HepG2 (cell line): ENCODE results near the gene CDT1. TPM values are rescaled to one million over a fixed set of nuclear protein-coding genes. Genes with fewer than 3 reads are reported as not detected.
A peak's percentile ranks its signal among the peaks of the same experiment; 100 is the strongest.

Experiments
- DMAP1 ChIP-seq: IDR thresholded peaks from 2 replicates; pipeline ENCODE4 v1.6.1; 2016
- FLYWCH1 ChIP-seq: sonication (generic); formaldehyde crosslinking; IDR thresholded peaks from 2 replicates; pipeline ENCODE4 v1.8.1; 2023; ENCODE audit warnings: mild to moderate bottlenecking, missing genetic modification reagents
- FOXA1 ChIP-seq, 2 experiments: fragments of 450-650 bp in 1 of 2; sonication (generic) in 1 of 2; formaldehyde crosslinking in 1 of 2; IDR thresholded peaks; 2 replicates each; pipeline versions ENCODE4 v1.4.0 to v1.6.1; 2016 to 2020; ENCODE audit warnings: missing genetic modification reagents in 1 of 2
- HDAC6 ChIP-seq: fragments of 200-600 bp; sonication (generic); IDR thresholded peaks from 2 replicates; pipeline ENCODE4 v1.7.0; 2017; ENCODE audit warnings: mild to moderate bottlenecking, antibody characterized with exemption, low read length, low read depth
- HNF4G ChIP-seq, 2 experiments: sonication (generic) in 1 of 2; formaldehyde crosslinking in 1 of 2; IDR thresholded peaks; 2 replicates each; pipeline versions ENCODE4 v1.4.0 to v1.6.1; 2011 to 2020; ENCODE audit warnings: borderline replicate concordance in 2 of 2, low read depth in 2 of 2, mild to moderate bottlenecking in 2 of 2, low read length in 1 of 2, missing genetic modification reagents in 1 of 2, moderate library complexity in 1 of 2
- HNRNPL ChIP-seq: fragments of 200-400 bp; formaldehyde crosslinking; IDR thresholded peaks from 2 replicates; pipeline ENCODE4 v1.6.1; 2017; ENCODE audit warnings: mild to moderate bottlenecking, low read depth, low read length
- HOXD1 ChIP-seq: sonication (generic); formaldehyde crosslinking; IDR thresholded peaks from 2 replicates; pipeline ENCODE4 v1.5.0; 2020; ENCODE audit warnings: missing genetic modification reagents
- IRX3 ChIP-seq: sonication (generic); formaldehyde crosslinking; IDR thresholded peaks from 2 replicates; pipeline ENCODE4 v1.8.1; 2023; ENCODE audit warnings: mild to moderate bottlenecking, low read depth, missing genetic modification reagents, borderline replicate concordance
- KLF15 ChIP-seq: sonication (generic); formaldehyde crosslinking; IDR thresholded peaks from 2 replicates; pipeline ENCODE4 v1.8.1; 2023; ENCODE audit warnings: borderline replicate concordance, mild to moderate bottlenecking, inconsistent platforms, missing genetic modification reagents, mixed read lengths
- MTA1 ChIP-seq: sonication (generic); formaldehyde crosslinking; IDR thresholded peaks from 2 replicates; pipeline ENCODE4 v1.4.0; 2020; ENCODE audit warnings: missing genetic modification reagents, mild to moderate bottlenecking, borderline replicate concordance
- SAP130 ChIP-seq: IDR thresholded peaks from 2 replicates; pipeline ENCODE4 v1.6.1; 2016; ENCODE audit warnings: low read depth
- STAT6 ChIP-seq: sonication (generic); formaldehyde crosslinking; IDR thresholded peaks from 2 replicates; pipeline ENCODE4 v1.4.0; 2020; ENCODE audit warnings: missing genetic modification reagents, mild to moderate bottlenecking, borderline replicate concordance
- ZFP82 ChIP-seq: sonication (generic); formaldehyde crosslinking; IDR thresholded peaks from 2 replicates; pipeline ENCODE4 v1.5.1; 2020; ENCODE audit warnings: mild to moderate bottlenecking, missing genetic modification reagents, borderline replicate concordance
- ZMYM2 ChIP-seq: sonication (generic); formaldehyde crosslinking; IDR thresholded peaks from 2 replicates; pipeline ENCODE4 v1.8.0; 2022; ENCODE audit warnings: mild to moderate bottlenecking, missing genetic modification reagents
- ZMYM4 ChIP-seq: sonication (generic); formaldehyde crosslinking; IDR thresholded peaks from 2 replicates; pipeline ENCODE4 v1.8.1; 2023; ENCODE audit warnings: mild to moderate bottlenecking, missing genetic modification reagents
- ZNF644 ChIP-seq: IDR thresholded peaks from 2 replicates; pipeline ENCODE4 v1.6.1; 2016; ENCODE audit warnings: low read depth
- ZSCAN5A ChIP-seq: sonication (generic); formaldehyde crosslinking; IDR thresholded peaks from 2 replicates; pipeline ENCODE4 v1.8.0; 2022; ENCODE audit warnings: mild to moderate bottlenecking, missing genetic modification reagents, borderline replicate concordance
- polyA plus RNA-seq, 8 experiments: library from polyadenylated mRNA; depleted of rRNA in 3 of 8; stranded (reverse) in 7 of 8; unstranded in 1 of 8; fragments of >200 nt; fragmentation: Illumina TruSeq in 4 of 8; extraction: Trizol in 4 of 8; gene quantifications; 2 replicates each; pipeline versions ENCODE4 v1.2.1 to v1.2.3, GENCODE V29; 2011 to 2016; ENCODE audit warnings: low read depth in 4 of 8, missing spikeins in 1 of 8, mixed read lengths in 1 of 8; ENCODE audit not compliant: insufficient read depth in 1 of 8
- total RNA-seq, 5 experiments: library from RNA; depleted of rRNA; stranded (reverse); fragments of >200 nt; fragmentation: Illumina TruSeq; extraction: Trizol; gene quantifications; 2 replicates each; pipeline ENCODE4 v1.2.3, GENCODE V29; 2016; ENCODE audit warnings: low read depth in 1 of 5
- TF ChIP-seq, protein P1 (sequence below): sonication (generic); formaldehyde crosslinking; IDR thresholded peaks from 2 replicates; pipeline ENCODE4 v1.5.0; 2020; ENCODE audit warnings: mild to moderate bottlenecking, missing genetic modification reagents
- TF ChIP-seq, protein P2 (sequence below): sonication (generic); formaldehyde crosslinking; IDR thresholded peaks from 2 replicates; pipeline ENCODE4 v1.4.0; 2020; ENCODE audit warnings: mild to moderate bottlenecking, missing genetic modification reagents
- TF ChIP-seq, protein P3 (sequence below): sonication (generic); formaldehyde crosslinking; IDR thresholded peaks from 2 replicates; pipeline ENCODE4 v1.4.0; 2020; ENCODE audit warnings: missing genetic modification reagents

CDT1 gene
- total and polyA plus RNA-seq, 2 of the 13 experiments (the other 11 are each of a cell fraction or from before 2014, with no cell fraction given), result 23.1 to 23.8 TPM

GRCh38 chr16:88812513-88813268 lies 9.1 kb downstream of the CDT1 start (continued):
- TF ChIP-seq, protein P1, sequence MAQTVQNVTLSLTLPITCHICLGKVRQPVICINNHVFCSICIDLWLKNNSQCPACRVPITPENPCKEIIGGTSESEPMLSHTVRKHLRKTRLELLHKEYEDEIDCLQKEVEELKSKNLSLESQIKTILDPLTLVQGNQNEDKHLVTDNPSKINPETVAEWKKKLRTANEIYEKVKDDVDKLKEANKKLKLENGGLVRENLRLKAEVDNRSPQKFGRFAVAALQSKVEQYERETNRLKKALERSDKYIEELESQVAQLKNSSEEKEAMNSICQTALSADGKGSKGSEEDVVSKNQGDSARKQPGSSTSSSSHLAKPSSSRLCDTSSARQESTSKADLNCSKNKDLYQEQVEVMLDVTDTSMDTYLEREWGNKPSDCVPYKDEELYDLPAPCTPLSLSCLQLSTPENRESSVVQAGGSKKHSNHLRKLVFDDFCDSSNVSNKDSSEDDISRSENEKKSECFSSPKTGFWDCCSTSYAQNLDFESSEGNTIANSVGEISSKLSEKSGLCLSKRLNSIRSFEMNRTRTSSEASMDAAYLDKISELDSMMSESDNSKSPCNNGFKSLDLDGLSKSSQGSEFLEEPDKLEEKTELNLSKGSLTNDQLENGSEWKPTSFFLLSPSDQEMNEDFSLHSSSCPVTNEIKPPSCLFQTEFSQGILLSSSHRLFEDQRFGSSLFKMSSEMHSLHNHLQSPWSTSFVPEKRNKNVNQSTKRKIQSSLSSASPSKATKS (CRISPR knock-in tag), result no peak
- no peak for TF ChIP-seq IRX3 (CRISPR knock-in tag)
- no peak for TF ChIP-seq ZNF644 (CRISPR knock-in tag)
- TF ChIP-seq SAP130 (CRISPR knock-in tag), result no peak
- peak; percentile 4; the same call in 1 of the 2 replicates for TF ChIP-seq ZSCAN5A (CRISPR knock-in tag)
- TF ChIP-seq ZMYM4 (CRISPR knock-in tag), result peak; percentile 5; the same call in 1 of the 2 replicates
- TF ChIP-seq ZFP82 (CRISPR knock-in tag), result 0 out of 2 replicates have a peak, but pooled peaks have one; percentile 35
- no peak for TF ChIP-seq MTA1 (CRISPR knock-in tag)
- TF ChIP-seq FOXA1 (IDR thresholded peaks at IDR 0.05), result no peak
- no peak for TF ChIP-seq FOXA1 (CRISPR knock-in tag; IDR thresholded peaks at IDR 0.05)
- no peak for TF ChIP-seq HOXD1
- TF ChIP-seq, protein P2, sequence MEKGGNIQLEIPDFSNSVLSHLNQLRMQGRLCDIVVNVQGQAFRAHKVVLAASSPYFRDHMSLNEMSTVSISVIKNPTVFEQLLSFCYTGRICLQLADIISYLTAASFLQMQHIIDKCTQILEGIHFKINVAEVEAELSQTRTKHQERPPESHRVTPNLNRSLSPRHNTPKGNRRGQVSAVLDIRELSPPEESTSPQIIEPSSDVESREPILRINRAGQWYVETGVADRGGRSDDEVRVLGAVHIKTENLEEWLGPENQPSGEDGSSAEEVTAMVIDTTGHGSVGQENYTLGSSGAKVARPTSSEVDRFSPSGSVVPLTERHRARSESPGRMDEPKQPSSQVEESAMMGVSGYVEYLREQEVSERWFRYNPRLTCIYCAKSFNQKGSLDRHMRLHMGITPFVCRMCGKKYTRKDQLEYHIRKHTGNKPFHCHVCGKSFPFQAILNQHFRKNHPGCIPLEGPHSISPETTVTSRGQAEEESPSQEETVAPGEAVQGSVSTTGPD (CRISPR knock-in tag), result no peak
- 0 out of 2 replicates have a peak, but pooled peaks have one; percentile 19 for TF ChIP-seq HNRNPL
- TF ChIP-seq STAT6 (CRISPR knock-in tag), result no peak
- TF ChIP-seq FLYWCH1 (CRISPR knock-in tag), result no peak; the same call in 1 of the 2 replicates
- TF ChIP-seq ZMYM2, result peak; percentile 62; the same call in 1 of the 2 replicates
- TF ChIP-seq, protein P3, sequence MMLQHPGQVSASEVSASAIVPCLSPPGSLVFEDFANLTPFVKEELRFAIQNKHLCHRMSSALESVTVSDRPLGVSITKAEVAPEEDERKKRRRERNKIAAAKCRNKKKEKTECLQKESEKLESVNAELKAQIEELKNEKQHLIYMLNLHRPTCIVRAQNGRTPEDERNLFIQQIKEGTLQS, result no peak
- no peak for TF ChIP-seq KLF15 (CRISPR knock-in tag)
- no peak for TF ChIP-seq DMAP1 (CRISPR knock-in tag)
- TF ChIP-seq HNF4G (IDR thresholded peaks at IDR 0.05; ENCODE audit: borderline replicate concordance, low read depth, low read length), result no peak
- no peak for TF ChIP-seq HNF4G (CRISPR knock-in tag; IDR thresholded peaks at IDR 0.05; ENCODE audit: borderline replicate concordance, low read depth)
- no peak for TF ChIP-seq HDAC6
